SKM-1 treated with dmso at 0.1 percent for 144 hours (cell line): ENCODE data around the gene KRT24.
A peak's percentile ranks its signal among the peaks of the same experiment; 100 is the strongest.

Experiments used
- DNase-seq: peaks from one replicate; lab custom pipeline; 2025; ENCODE audit not compliant: unreplicated experiment; lab: John Stamatoyannopoulos, UW

The KRT24 gene

DNA sequence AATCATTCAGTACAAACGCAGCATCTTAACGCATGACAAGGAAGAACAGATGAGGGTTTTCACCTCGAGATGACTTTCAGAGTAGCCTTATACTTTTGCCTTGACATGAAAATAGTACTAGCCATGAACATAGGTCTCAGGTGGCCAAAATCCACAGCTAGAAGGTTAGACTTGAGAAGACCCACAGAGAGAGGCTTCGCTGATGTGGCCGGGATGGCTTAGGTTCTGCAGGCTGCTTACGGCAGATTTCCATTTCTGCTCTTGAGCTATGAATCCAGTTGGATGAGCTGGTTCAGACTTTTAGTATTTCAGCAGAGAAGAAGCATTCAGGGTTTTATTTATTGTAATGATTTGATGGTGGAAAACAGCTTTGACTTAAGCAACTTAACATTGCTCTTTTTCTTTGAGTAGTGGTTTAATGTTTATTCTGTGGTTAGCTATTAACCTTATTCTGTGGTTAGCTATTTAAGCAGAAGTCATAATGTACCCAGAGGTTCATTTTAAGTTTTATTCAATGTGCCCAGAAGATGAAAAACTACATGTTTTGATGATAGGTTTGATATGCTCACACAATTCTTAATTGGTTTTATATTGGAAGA is 7.6 kb downstream of the KRT24 start:
- DNase-seq: no peak

DNA sequence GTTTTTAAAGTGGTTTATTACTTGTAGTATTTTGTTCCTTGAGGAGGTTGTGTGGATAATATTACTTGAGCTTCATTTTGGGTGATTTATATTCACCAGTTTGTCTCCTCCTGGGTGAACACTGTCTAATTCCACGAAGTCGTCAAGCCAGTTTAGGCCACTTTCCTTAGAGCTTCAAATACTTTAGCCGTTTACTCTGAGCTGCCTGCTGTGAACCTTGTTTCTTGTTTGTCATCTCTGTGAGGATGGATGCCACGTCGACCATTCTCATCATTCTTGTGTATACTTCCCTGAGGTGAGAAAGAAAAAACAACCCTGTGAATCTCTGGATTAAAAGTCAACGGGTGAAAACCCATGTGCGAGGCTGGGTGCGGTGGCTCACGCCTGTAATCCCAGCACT is 9.0 kb downstream of the KRT24 start:
- DNase-seq: no peak

DNA sequence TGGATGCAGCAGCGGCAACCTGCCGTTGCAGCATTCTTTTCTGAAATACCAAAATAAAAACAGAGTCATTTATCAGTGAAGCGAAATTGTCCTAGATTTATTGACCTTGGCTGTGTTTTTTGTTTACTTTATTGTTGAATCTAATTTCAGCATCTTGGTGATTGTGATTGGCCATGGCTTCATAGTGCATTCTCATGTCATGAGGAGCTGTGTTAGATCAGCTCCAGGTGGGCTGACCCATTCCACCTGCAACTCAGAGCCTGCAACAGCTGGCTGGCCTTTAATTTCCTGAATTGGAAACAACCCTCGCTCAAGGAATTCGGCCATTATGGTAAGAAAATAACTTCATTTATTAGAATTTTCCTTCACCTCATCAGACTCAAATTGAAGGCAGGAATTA is 16.4 kb downstream of the KRT24 start:
- DNase-seq: no peak

DNA sequence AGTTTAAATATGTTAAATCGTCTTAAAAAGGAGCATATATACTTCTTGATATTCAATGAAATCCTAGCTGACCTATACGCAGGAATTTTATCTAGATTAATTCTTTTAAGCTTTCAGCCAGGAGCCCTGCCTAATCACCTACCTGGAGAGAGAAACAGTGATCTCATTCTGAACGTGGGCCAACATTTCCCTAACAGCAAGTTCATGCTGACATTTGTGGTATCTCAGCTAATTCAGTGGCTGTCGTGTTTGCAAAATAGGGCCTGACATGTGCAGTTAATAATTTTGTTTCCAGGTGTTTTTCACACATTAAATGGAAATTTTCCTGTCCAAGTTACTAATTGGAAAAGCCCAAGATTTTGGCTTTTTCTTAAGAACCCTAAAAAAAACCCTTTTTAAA is 17.4 kb downstream of the KRT24 start:
- no peak for DNase-seq

DNA sequence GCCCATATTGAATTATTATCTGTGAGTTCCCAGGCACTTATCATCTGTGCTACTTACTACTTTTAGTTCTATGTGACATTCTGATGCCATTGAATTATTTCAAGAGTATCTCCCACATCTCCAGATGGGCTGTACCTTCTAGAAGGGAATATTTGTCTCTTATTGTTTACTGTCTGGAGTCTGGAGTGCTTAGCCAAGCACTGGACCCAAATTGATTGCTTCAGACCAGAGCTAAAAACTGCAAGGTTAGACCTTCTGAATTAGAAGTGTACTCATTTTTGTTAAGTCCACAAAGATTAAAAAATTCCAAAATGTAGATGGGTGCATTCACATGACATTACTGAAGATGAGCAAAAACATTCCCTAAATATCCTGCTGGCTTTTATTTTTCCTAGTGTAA is 22.6 kb downstream of the KRT24 start:
- no peak for DNase-seq

DNA sequence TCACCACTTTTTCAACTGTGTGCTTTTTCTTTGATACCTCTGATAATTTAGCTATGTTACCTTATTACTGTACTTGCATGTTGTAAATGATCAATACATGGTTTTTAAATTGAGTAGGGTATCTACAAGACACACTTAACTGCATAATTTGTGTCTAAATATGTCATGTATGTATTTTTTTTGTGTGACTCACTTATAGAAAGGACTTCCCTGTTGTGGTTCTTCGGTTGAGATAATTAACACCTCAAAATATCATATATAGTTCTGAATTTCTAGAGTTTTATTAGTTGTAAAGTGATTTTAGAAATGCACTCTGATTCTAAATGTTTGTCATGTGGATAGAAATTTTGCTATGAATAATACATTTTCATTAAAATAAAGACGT is 24.0 kb downstream of the KRT24 start:
- DNase-seq: no peak

DNA sequence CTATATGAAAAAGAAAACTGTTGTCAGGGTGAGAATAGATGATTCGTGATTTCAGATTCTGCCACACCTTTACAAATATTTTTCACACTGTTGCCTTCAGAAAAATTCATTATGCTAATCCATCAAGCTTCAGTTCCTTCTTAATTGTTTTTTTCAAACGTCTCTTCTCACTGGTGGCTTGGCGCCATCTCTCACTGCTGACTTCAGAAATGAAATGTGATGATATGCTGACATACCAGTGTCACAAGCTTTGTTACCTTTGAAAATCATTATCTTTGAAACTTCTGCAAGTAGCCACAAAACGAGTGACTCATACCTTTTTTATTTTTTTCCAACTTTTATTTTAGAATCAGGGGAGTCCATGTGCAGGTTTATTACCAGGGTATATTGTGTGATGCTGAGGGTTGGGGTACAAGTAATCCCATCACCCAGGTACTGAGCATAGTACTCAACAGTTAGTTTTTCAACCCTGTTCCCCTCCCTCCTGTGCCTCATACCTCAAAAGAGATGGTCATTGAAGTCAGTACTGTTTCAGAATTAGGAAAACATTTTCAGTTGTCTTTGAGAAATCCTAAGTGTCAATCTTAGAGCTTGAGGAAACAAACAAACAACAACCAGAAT is 24.5 kb downstream of the KRT24 start:
- DNase-seq: no peak

DNA sequence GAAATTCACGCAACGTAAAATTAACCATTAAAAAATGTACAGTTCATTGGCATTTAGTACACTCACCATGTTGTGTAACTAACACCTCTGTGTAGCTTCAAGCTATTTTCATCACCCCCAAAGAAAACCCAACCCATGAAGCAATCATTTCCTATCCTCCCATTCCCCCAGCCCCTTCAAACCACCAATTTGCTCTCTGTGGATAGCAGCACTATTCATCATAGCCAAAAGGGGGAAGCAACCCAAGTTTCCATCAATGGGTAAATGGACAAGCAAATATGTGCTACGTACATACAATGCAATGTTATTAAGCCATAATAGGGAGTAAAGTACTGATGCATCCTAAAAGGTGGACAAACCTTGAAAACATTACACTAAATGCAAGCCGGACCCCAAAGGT is 27.6 kb downstream of the KRT24 start:
- peak; percentile 74 for DNase-seq

DNA sequence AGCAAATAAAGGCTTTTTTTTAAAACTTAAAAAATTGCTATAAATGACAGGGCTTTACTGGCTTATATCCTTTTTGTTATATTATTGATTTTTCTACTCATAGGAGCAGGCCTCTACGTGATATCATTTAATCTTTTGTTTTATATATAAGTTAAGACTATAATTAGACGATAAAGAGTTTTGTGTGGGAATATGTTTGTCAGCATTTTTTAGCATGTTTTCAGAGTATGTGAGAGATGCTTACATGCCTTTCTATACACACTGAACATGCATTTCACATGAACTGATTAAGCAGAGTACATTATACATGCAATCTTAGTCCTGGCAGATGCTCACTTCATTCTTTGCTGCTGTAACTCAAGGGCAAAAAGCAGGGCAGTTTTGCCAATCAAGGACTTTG is 30.9 kb downstream of the KRT24 start:
- DNase-seq: no peak

DNA sequence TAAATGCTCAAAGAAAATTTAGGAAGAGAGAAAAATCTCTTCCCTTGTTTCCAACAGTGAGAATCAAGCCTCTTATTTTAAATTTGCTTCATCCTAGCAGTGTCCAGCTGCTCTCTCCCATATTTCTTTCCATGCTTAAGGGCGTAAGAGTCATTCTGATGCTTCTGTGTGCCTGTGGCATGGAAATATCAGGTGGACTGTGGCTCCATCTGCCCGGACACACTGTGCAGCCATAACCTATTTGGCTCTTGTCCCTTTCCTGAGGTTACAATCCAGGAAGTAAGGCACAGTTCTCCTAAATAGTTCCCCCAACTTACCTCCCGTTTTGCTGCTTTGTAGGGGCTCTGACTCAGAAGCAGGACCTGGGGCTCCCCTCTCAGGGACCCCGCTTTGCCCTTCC is 32.3 kb downstream of the KRT24 start:
- DNase-seq: no peak

DNA sequence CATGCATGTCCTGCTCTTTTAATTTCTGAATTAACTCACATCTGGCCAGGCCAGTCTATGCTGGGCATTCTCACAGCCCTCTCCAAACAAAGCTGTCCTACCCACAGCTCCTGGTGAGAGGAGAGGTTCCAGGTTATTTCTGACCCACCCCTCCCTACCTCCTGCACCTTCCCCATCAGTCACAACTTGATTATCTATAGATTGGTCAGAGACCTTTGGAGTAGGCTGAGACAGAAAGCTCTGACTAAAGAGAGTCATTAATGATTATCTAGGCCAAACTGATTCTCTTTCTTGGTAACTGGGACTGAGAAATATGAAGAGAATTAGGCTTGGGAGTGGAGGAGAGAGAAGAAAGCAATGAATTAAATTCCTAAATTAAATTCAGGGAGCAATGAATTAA is 37.2 kb downstream of the KRT24 start:
- no peak for DNase-seq

DNA sequence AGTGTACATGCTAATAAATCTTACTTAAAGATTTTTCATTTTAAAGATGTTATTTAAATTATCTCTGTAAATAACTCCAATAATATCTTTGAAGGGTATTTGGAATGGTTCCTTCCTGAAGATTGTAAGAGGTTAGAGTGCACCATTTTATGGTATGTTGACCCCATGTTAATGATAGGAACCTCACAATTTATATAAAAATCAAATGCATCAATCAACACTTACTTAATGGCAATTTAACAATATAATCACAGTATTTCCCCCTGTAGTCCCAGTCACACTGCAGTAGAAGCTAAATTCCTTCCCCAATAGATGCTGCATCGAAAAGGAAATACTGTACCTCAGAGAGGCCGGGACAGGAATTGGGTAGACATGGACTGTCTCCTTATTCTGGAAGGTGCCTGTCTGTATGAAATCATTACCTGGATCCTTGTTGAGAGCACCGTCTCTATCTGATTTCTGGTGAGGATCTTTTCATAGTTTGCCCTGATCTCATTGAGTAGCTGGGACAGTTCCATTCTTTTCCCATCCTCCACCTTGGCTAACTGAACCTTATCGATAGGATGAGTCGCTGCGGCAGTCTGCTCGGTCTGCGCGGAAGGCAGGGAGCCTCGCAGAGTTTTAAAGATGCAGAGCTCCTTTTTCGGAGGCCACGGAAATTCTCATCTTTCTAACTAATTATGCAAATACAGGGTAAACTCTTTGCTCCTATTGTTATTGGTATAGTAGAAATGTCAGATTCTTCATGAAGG is 38.8 kb downstream of the KRT24 start, which contains the start of gene KRT222:
TSS of gene KRT222 (minus strand) at position 596 of the 752 bp plus-strand sequence. CDS start at position 518, 78 bp downstream.
- no peak for DNase-seq

DNA sequence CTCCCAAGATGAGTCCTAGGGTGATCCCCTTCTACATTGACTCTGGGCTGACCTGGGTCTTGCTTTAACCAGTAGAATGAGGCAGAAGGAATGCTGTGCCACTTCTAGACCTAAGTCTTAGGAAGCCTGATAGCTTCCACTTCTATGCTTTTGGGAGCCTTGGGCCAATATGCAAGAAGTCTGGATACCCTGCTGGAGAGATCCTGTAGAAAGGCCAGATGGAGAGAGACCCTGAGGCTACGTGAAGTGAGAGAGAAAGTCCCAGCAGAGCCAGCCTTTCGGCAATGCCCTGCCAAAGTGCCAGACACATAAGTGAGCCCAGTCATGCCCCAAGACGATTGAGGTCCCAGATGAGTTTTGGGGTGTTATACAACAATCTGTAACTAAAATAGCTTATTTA is 40.3 kb downstream of the KRT24 start:
- no peak for DNase-seq

DNA sequence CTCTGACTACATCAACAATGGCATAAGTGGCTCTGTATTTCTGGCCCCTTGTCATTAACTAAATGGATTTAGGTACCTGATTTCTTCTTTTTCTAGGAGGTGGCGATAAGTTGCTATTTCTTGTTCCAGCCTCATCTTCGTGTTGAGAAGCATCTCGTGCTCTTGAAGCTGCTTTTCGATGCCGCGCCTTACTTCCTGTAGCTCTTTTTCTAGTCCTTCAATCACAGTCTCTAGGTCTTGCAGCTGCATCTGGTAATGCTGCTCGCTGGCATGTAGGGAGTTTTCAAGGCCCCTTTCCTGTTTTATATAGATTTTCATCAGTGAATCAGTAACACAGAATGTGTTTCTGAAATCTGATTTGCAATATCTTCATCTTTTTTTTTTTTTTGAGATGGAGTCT is 43.6 kb downstream of the KRT24 start:
- DNase-seq: no peak

DNA sequence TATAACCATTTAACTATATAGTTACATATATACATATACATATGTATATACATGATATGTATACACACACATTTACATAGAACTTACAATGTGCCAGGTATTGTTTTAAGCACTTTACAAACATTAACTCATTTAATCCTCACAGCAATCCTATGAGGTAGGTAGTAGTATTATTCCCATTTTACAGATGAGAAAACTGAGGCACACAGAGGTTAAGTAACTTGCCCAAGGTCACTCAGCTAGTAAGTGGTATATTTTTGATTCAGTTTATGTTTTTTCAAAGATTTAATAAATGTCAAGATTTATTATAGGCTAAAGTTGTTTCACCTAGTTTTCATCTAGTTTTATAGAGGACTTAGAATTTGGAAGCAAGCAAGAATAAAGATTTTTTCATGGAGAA is 45.2 kb downstream of the KRT24 start:
- DNase-seq: no peak

DNA sequence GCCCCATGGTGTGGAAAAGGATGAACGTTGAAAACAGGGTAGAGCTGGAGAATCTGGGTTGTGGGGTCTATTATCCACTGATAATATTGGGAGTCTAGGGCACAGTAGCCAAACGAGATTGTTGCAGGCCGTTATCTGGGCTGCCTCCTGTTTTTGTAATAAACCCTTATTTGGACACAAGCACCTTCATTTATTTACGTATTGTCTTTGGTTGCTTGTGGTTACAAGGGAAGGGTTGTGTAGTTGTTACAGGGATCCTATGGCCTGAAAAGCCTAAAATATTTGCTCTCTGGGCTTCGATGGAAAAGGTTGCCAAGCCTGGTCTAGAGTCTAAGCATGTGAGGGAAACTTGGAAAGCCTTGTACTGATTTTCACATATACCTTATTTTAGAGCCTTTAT is 51.6 kb downstream of the KRT24 start:
- DNase-seq: no peak

DNA sequence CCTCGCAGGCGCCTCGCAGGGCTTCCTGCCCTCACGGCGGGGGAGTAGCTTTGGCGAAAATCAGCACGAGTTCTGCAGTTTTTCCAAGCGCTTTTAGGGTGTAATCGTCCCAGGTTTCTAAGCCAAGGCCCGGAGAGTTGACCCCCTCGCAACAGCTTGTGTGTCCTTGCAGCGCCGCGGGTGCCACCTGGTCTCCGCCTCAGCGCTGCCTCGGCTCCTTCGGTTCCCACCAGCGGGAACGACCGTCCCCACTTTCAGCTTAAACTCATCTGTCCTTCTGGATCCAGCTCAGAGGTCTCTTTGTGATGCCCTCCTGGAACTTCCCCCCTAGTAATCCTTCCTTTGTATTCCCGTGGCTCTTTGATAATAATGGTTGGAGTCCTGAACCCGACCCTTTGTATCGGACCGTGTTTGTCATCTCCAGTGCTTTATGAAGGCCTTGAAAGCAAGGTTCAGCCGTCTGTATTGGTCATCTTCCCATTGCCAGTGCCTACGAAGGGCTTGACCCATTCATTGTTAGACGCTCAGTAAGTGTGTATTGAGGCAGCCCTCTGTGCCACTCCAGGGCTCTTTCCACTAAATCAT is 55.1 kb downstream of the KRT24 start:
- no peak for DNase-seq
